A549 (cell line): ENCODE measurements around the gene RNF17. TPM values are rescaled to one million over a fixed set of nuclear protein-coding genes. Genes with fewer than 3 reads are reported as not detected.
"Not testable (repeated sequence)": the region's sequence is repeated elsewhere in the genome, so short reads cannot be mapped to it uniquely, and the experiment has no call there.

ENCODE experiments used
- ATAC-seq, 2 experiments: fragments of 200-7000 bp in 1 of 2; fragments of >200 bp in 1 of 2; cut with Nextera tagmentation in 1 of 2; cut with Tn5 transposase in 1 of 2; 3 replicates each; pipeline versions ENCODE4 v1.8.0 to v1.9.1; 2018 to 2020; ENCODE audit warnings: mild to moderate bottlenecking in 1 of 2, moderate library complexity in 1 of 2
- CTCF ChIA-PET: fragments of 300-600 bp; sonication (Branson Sonifier 250); formaldehyde crosslinking; extraction: SDS; loops from one replicate; lab custom pipeline; 2021; ENCODE audit warnings: antibody characterized with exemption, inconsistent platforms; lab: Yijun Ruan, JAX
- POLR2A ChIA-PET: fragments of 350-600 bp; formaldehyde crosslinking; extraction: SDS; loops from one replicate; lab custom pipeline; 2021; ENCODE audit warnings: antibody characterized with exemption, inconsistent platforms; lab: Yijun Ruan, JAX
- DNase-seq, 2 experiments: peaks; one replicate each; pipeline versions ENCODE4 v3.0.0 to v3.0.0-alpha.2; 2011 to 2016; ENCODE audit warnings: low read depth in 1 of 2, low spot score in 1 of 2
- FAIRE-seq: peaks from 2 replicates; lab custom pipeline; 2011; peaks lifted over from hg19 to GRCh38; lab: Jason Lieb, UNC
- H3K27ac ChIP-seq, 2 experiments: fragments of >200 bp; sonication (Bioruptor Twin); formaldehyde crosslinking; 3 replicates each; pipeline ENCODE4 v1.5.1; 2016 to 2017
- H3K4me1 ChIP-seq: fragments of >200 bp; sonication (Bioruptor Twin); formaldehyde crosslinking; 3 replicates; pipeline ENCODE4 v1.6.1; 2016
- H3K4me2 ChIP-seq: fragments of >200 bp; sonication (Bioruptor Twin); formaldehyde crosslinking; 3 replicates; pipeline ENCODE4 v1.6.1; 2016
- H3K4me3 ChIP-seq: fragments of >200 bp; sonication (Bioruptor Twin); formaldehyde crosslinking; 3 replicates; pipeline ENCODE4 v1.5.1; 2016
- H3K9me3 ChIP-seq: fragments of >200 bp; sonication (Bioruptor Twin); formaldehyde crosslinking; 3 replicates; pipeline ENCODE4 v1.6.1; 2016
- BCL3 ChIP-seq: fragments of >200 bp; sonication (Bioruptor Twin); formaldehyde crosslinking; IDR thresholded peaks from 3 replicates; pipeline ENCODE4 v1.6.1; 2016
- CBX8 ChIP-seq: fragments of 200-600 bp; sonication (generic); IDR thresholded peaks from 2 replicates; pipeline ENCODE4 v1.6.1; 2016
- CHD2 ChIP-seq: fragments of 150-350 bp; IDR thresholded peaks from 2 replicates; pipeline ENCODE4 v1.6.1; 2014; ENCODE audit warnings: low read length; ENCODE audit not compliant: partially characterized antibody
- EHF ChIP-seq: fragments of 250-450 bp; sonication (Bioruptor Pico); IDR thresholded peaks from 2 replicates; pipeline ENCODE4 v1.5.0; 2020; ENCODE audit warnings: mild to moderate bottlenecking
- EHMT2 ChIP-seq: fragments of 200-600 bp; sonication (generic); IDR thresholded peaks from 2 replicates; pipeline ENCODE4 v1.6.1; 2016; ENCODE audit warnings: antibody characterized with exemption, low read depth, mild to moderate bottlenecking, moderate library complexity
- ESRRA ChIP-seq: fragments of 150-350 bp; IDR thresholded peaks from 2 replicates; pipeline ENCODE4 v1.6.1; 2014; ENCODE audit warnings: mild to moderate bottlenecking, low read length, borderline replicate concordance
- FOSB ChIP-seq: fragments of 250-450 bp; sonication (Bioruptor Pico); IDR thresholded peaks from 2 replicates; pipeline ENCODE4 v1.5.0; 2020; ENCODE audit warnings: mild to moderate bottlenecking, moderate library complexity
- HOXA7 ChIP-seq: fragments of 250-450 bp; sonication (Bioruptor Pico); IDR thresholded peaks from 2 replicates; pipeline ENCODE4 v1.5.0; 2020; ENCODE audit warnings: mild to moderate bottlenecking, moderate library complexity
- HOXB13 ChIP-seq: fragments of 250-450 bp; sonication (Bioruptor Pico); IDR thresholded peaks from 2 replicates; pipeline ENCODE4 v1.5.0; 2020; ENCODE audit warnings: low read depth, mild to moderate bottlenecking, moderate library complexity
- HOXB5 ChIP-seq: fragments of 250-450 bp; sonication (Bioruptor Pico); IDR thresholded peaks from 2 replicates; pipeline ENCODE4 v1.5.0; 2020; ENCODE audit warnings: mild to moderate bottlenecking, moderate library complexity
- JUNB ChIP-seq: fragments of >200 bp; sonication (Bioruptor Twin); formaldehyde crosslinking; IDR thresholded peaks from 2 replicates; pipeline ENCODE4 v1.6.1; 2016
- MAX ChIP-seq: IDR thresholded peaks from 2 replicates; pipeline ENCODE4 v1.6.1; 2012
- MYC ChIP-seq: IDR thresholded peaks from 2 replicates; pipeline ENCODE4 v1.6.1; 2012; ENCODE audit warnings: mild to moderate bottlenecking, inconsistent platforms, low read length, improper control_type of control experiment, borderline replicate concordance
- NR3C1 ChIP-seq: fragments of >200 bp; sonication (Bioruptor Twin); formaldehyde crosslinking; IDR thresholded peaks from 3 replicates; pipeline ENCODE4 v1.6.1; 2017
- POLR2A ChIP-seq: IDR thresholded peaks from 2 replicates; pipeline ENCODE4 v1.6.1; 2012; ENCODE audit warnings: mild to moderate bottlenecking, low read length
- RAD21 ChIP-seq, 2 experiments: fragments of >200 bp in 1 of 2; sonication (Bioruptor Twin) in 1 of 2; formaldehyde crosslinking in 1 of 2; IDR thresholded peaks in 1 of 2; conservative IDR thresholded peaks in 1 of 2; 2 replicates in 1 of 2; 3 replicates in 1 of 2; pipeline ENCODE4 v1.6.1; 2012 to 2018; ENCODE audit warnings: inconsistent platforms in 1 of 2
- RCOR1 ChIP-seq: fragments of 150-350 bp; IDR thresholded peaks from 2 replicates; pipeline ENCODE4 v1.6.1; 2014; ENCODE audit warnings: antibody characterized with exemption, low read length, low read depth
- RFX5 ChIP-seq: fragments of 450-650 bp; IDR thresholded peaks from 2 replicates; pipeline ENCODE4 v1.7.1; 2014; ENCODE audit warnings: antibody characterized with exemption, mild to moderate bottlenecking, moderate library complexity
- RNF2 ChIP-seq: fragments of 200-600 bp; sonication (generic); IDR thresholded peaks from 2 replicates; pipeline ENCODE4 v1.6.1; 2016; ENCODE audit warnings: low read depth, mild to moderate bottlenecking, antibody characterized with exemption, moderate library complexity, borderline replicate concordance
- SREBF2 ChIP-seq: fragments of 450-650 bp; IDR thresholded peaks from 2 replicates; pipeline ENCODE4 v1.6.1; 2014; ENCODE audit warnings: mild to moderate bottlenecking, moderate library complexity
- TFCP2L1 ChIP-seq: fragments of 250-450 bp; sonication (Bioruptor Pico); IDR thresholded peaks from 2 replicates; pipeline ENCODE4 v1.5.0; 2021; ENCODE audit warnings: mild to moderate bottlenecking
- TP53 ChIP-seq: fragments of 250-450 bp; sonication (Bioruptor Pico); IDR thresholded peaks from 2 replicates; pipeline ENCODE4 v1.5.0; 2021; ENCODE audit warnings: mild to moderate bottlenecking, moderate library complexity
- ZC3H11A ChIP-seq: fragments of 450-650 bp; IDR thresholded peaks from 2 replicates; pipeline ENCODE4 v1.6.1; 2014; ENCODE audit warnings: antibody characterized with exemption, mild to moderate bottlenecking
- WGBS: methylation state at CpG from one replicate; pipeline ENCODE4 v1.1.6; 2017; ENCODE audit errors: missing lambda C conversion rate; 5-methylcytosine and 5-hydroxymethylcytosine counted together
- polyA plus RNA-seq, 4 experiments: library from polyadenylated mRNA; depleted of rRNA in 3 of 4; stranded (reverse); fragments of >200 nt; fragmentation: RNase III in 1 of 4; extraction: RNeasy Plus Mini Kit Qiagen cat#74134 plus additional on column Dnase treatment in 1 of 4; gene quantifications; 2 replicates in 3 of 4; 3 replicates in 1 of 4; pipeline ENCODE4 v1.2.3, GENCODE V29; 2011 to 2017
- TF ChIP-seq, protein P1 (sequence below): fragments of 250-450 bp; sonication (Bioruptor Pico); IDR thresholded peaks from 2 replicates; pipeline ENCODE4 v1.5.0; 2021; ENCODE audit warnings: mild to moderate bottlenecking, moderate library complexity, borderline replicate concordance
- TF ChIP-seq, protein P2 (sequence below): IDR thresholded peaks from 2 replicates; pipeline ENCODE4 v1.6.1; 2012; ENCODE audit warnings: low read depth, borderline replicate concordance
- TF ChIP-seq, protein P3 (sequence below): fragments of 450-650 bp; IDR thresholded peaks from 2 replicates; pipeline ENCODE4 v1.6.1; 2014; ENCODE audit warnings: antibody characterized with exemption

RNF17 gene
- polyA plus RNA-seq, 2 of the 4 experiments (the other 2 are of a cell fraction), result not detected

DNA sequence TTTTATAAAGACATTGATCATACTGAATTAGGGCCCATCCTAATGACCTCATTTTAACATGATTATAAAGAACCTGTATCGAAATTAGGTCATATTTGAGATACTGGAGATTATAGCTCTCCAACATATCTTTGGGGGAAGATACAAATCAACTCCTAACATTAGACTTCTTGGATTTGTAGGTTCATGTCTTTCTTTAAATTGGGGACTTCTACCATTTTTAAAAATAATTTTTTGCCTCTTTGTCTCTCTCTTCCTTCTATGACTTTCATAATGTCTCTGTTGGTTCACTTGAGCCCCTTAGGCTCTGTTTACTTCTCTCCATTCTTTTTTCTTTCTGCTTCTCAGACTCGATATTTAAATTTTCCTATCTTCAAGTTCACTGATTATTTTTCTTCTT is 57.2 kb downstream of the RNF17 start:
- no peak for FAIRE-seq

GRCh38 chr13:24822640-24823039 is 58.7 kb downstream of the RNF17 start:
- no peak overlapping the region for H3K4me2 ChIP-seq
- no peak overlapping the region for H3K4me3 ChIP-seq
- FAIRE-seq, result no peak
- TF ChIP-seq HOXB13 (CRISPR knock-in tag) (no peak), BCL3 (no peak), POLR2A (no peak), RFX5 (no peak), CHD2 (no peak), FOSB (no peak), TP53 (CRISPR knock-in tag) (no peak), RNF2 (no peak), EHF (CRISPR knock-in tag) (no peak), CBX8 (no peak), NR3C1 (no peak), JUNB (no peak), MYC (no peak), EHMT2 (no peak)
- TF ChIP-seq, protein P1, sequence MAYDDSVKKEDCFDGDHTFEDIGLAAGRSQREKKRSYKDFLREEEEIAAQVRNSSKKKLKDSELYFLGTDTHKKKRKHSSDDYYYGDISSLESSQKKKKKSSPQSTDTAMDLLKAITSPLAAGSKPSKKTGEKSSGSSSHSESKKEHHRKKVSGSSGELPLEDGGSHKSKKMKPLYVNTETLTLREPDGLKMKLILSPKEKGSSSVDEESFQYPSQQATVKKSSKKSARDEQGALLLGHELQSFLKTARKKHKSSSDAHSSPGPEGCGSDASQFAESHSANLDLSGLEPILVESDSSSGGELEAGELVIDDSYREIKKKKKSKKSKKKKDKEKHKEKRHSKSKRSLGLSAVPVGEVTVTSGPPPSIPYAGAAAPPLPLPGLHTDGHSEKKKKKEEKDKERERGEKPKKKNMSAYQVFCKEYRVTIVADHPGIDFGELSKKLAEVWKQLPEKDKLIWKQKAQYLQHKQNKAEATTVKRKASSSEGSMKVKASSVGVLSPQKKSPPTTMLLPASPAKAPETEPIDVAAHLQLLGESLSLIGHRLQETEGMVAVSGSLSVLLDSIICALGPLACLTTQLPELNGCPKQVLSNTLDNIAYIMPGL (CRISPR knock-in tag), result no peak
- TF ChIP-seq, protein P2, sequence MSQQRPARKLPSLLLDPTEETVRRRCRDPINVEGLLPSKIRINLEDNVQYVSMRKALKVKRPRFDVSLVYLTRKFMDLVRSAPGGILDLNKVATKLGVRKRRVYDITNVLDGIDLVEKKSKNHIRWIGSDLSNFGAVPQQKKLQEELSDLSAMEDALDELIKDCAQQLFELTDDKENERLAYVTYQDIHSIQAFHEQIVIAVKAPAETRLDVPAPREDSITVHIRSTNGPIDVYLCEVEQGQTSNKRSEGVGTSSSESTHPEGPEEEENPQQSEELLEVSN, result no peak
- TF ChIP-seq, all 56 proteins: peak for 0
- WGBS, result 60% methylated on average over 5 of the region's 5 CpGs
- Histone ChIP-seq H3K4me1 (no peaks in the 10 kb centered on the region), H3K27ac (no peak overlapping the region), H3K9me3 (no peaks in the 10 kb centered on the region; the same call in 2 of the 3 replicates)
- CTCF ChIA-PET, result no interaction called here
- POLR2A ChIA-PET, result no interaction called here
- ATAC-seq, result no peak
- no peak for DNase-seq

More for the DNA sequence above, 57.2 kb downstream of the RNF17 start:
- ATAC-seq (no peak), DNase-seq (no peak)
- H3K4me2 ChIP-seq, result no peak overlapping the region
- no peaks in the 10 kb centered on the region for H3K4me1 ChIP-seq
- ChIA-PET POLR2A (no interaction called here), CTCF (no interaction called here)
- H3K4me3 ChIP-seq, result no peak overlapping the region
- no peak overlapping the region for H3K27ac ChIP-seq
- no peak for TF ChIP-seq TFCP2L1 (CRISPR knock-in tag)
- WGBS, result 27% methylated on average over 2 of the region's 2 CpGs
- H3K9me3 ChIP-seq, result no peaks in the 10 kb centered on the region; the same call in 2 of the 3 replicates

GRCh38 chr13:24823122-24823710 is 59.2 kb downstream of the RNF17 start:
- ATAC-seq, H3K27ac ChIP-seq, FAIRE-seq, H3K4me3 ChIP-seq, H3K4me2 ChIP-seq, CTCF ChIA-PET, H3K9me3 ChIP-seq, H3K4me1 ChIP-seq, POLR2A ChIA-PET: not testable (repeated sequence)
- 43% methylated on average over 5 of the region's 5 CpGs for WGBS
- peak in 1 of 2 experiments; percentile 1 for DNase-seq

DNA sequence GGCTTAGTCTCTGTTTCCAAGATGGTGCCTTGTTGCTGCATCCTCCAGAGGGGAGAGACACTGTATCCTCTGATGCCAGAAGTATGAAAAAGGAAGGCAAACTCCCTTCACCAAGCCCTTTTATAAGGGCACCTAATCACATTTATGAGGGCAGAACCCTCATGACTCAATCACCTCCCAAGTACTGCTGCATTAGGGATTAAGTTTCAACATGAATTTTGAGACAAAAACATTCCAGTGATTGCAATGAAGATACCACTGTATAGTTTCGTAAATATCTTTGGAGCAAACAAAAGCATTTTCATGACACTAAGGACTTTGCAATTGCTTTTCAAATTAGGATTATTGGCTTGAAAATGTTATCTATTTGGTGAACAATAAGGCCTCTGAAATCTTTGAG is 63.8 kb downstream of the RNF17 start:
- POLR2A ChIA-PET, result no interaction called here
- 75% methylated on average over 1 of the region's 1 CpG for WGBS
- no peak overlapping the region for H3K27ac ChIP-seq
- no peak for DNase-seq
- H3K9me3 ChIP-seq, result no peaks in the 10 kb centered on the region
- no peak for FAIRE-seq
- no peak for TF ChIP-seq HOXB5 (CRISPR knock-in tag)
- no peak for TF ChIP-seq ESRRA
- no peak for TF ChIP-seq HOXA7 (CRISPR knock-in tag)
- no peak for TF ChIP-seq MAX
- no peak for TF ChIP-seq SREBF2
- no peak for TF ChIP-seq HOXB13 (CRISPR knock-in tag)
- TF ChIP-seq JUNB, result no peak
- TF ChIP-seq RCOR1, result no peak
- TF ChIP-seq RAD21 (conservative IDR thresholded peaks at IDR 0.05 in 1 of 2, IDR thresholded peaks at IDR 0.05 in 1 of 2), result no peak
- TF ChIP-seq, protein P3, sequence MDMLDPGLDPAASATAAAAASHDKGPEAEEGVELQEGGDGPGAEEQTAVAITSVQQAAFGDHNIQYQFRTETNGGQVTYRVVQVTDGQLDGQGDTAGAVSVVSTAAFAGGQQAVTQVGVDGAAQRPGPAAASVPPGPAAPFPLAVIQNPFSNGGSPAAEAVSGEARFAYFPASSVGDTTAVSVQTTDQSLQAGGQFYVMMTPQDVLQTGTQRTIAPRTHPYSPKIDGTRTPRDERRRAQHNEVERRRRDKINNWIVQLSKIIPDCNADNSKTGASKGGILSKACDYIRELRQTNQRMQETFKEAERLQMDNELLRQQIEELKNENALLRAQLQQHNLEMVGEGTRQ, result no peak
- TF ChIP-seq ZC3H11A, result no peak
- no peak for TF ChIP-seq CBX8
- TF ChIP-seq, protein P1 (CRISPR knock-in tag), result no peak
- CTCF ChIA-PET, result no interaction called here
- H3K4me2 ChIP-seq, result no peak overlapping the region
- no peak for ATAC-seq
- no peaks in the 10 kb centered on the region for H3K4me1 ChIP-seq
- H3K4me3 ChIP-seq, result no peak overlapping the region
